HepG2 (cell line): ENCODE measurements around the gene HYPK. TPM values are rescaled to one million over a fixed set of nuclear protein-coding genes. Genes with fewer than 3 reads are reported as not detected.

Experiments
- ATAC-seq: fragments of 200-7000 bp; cut with Tn5 transposase; 3 replicates; pipeline ENCODE4 v1.9.1; 2020; ENCODE audit warnings: mild to moderate bottlenecking, moderate library complexity
- BruUV-seq: library from RNA; stranded (reverse); fragments of 400-500 nt; replicated peaks from 2 replicates; lab custom pipeline; 2021; lab: Mats Ljungman, UMichigan
- CTCF ChIA-PET: fragments of 300-600 bp; formaldehyde crosslinking; extraction: SDS; loops from one replicate; lab custom pipeline; 2021; ENCODE audit warnings: low total read pairs, inconsistent platforms, low intra/inter-chr PET ratio; lab: Yijun Ruan, JAX
- POLR2A ChIA-PET: fragments of 350-600 bp; sonication (Branson Sonifier 250); formaldehyde crosslinking; loops from one replicate; lab custom pipeline; 2020; ENCODE audit warnings: antibody characterized with exemption, inconsistent platforms; lab: Yijun Ruan, JAX
- DNase-seq: peaks from one replicate; pipeline ENCODE4 v3.0.0-alpha.2; 2015; ENCODE audit warnings: low spot score
- FAIRE-seq: peaks from 3 replicates; lab custom pipeline; 2011; peaks lifted over from hg19 to GRCh38; lab: Jason Lieb, UNC
- H2AFZ ChIP-seq: one replicate; pipeline ENCODE4 v1.6.1; 2011; ENCODE audit warnings: low read length, inconsistent platforms
- H3K27ac ChIP-seq: fragments of 300-600 bp; 3 replicates; pipeline ENCODE4 v1.8.0; 2011; ENCODE audit warnings: mixed run types, mild to moderate bottlenecking, mixed read lengths, low read length, inconsistent platforms; ENCODE audit not compliant: insufficient read depth; ENCODE audit errors: extremely low read length
- H3K27me3 ChIP-seq, 2 experiments: fragments of 200-600 bp in 1 of 2; 2 replicates in 1 of 2; 3 replicates in 1 of 2; pipeline versions ENCODE4 v1.6.0 to v1.8.0; 2011; ENCODE audit warnings: low read length in 2 of 2, mild to moderate bottlenecking in 2 of 2, moderate library complexity in 2 of 2, inconsistent platforms in 1 of 2; ENCODE audit not compliant: insufficient read depth in 2 of 2, control insufficient read depth in 1 of 2
- H3K36me3 ChIP-seq, 2 experiments: fragments of 200-600 bp in 1 of 2; replicated peaks in 1 of 2; 2 replicates in 1 of 2; 3 replicates in 1 of 2; pipeline versions ENCODE4 v1.5.1 to v1.8.0; 2011; ENCODE audit warnings: low read length in 2 of 2, inconsistent platforms in 1 of 2; ENCODE audit not compliant: insufficient read depth in 2 of 2, control insufficient read depth in 1 of 2
- H3K4me1 ChIP-seq: 2 replicates; pipeline ENCODE4 v1.5.1; 2012; ENCODE audit warnings: low read length, inconsistent platforms; ENCODE audit not compliant: insufficient read depth
- H3K4me2 ChIP-seq: 2 replicates; pipeline ENCODE4 v1.6.0; 2011; ENCODE audit warnings: low read depth, low read length, inconsistent platforms
- H3K4me3 ChIP-seq, 3 experiments: fragments of 200-600 bp in 1 of 3; sonication (generic), shearing (Covaris generic) in 1 of 3; replicated peaks in 1 of 3; 2 replicates each; pipeline ENCODE4 v1.5.1; 2011 to 2016; ENCODE audit warnings: low read length in 3 of 3, inconsistent platforms in 2 of 3, low read depth in 2 of 3, mild to moderate bottlenecking in 2 of 3, control low read depth in 1 of 3, mixed read lengths in 1 of 3; ENCODE audit not compliant: insufficient read depth in 1 of 3
- H3K79me2 ChIP-seq: one replicate; pipeline ENCODE4 v1.6.1; 2011; ENCODE audit warnings: low read length, inconsistent platforms; ENCODE audit not compliant: insufficient read depth
- H3K9ac ChIP-seq: 2 replicates; pipeline ENCODE4 v1.6.0; 2011; ENCODE audit warnings: mild to moderate bottlenecking, low read depth, low read length, inconsistent platforms; ENCODE audit not compliant: insufficient read depth
- H3K9me3 ChIP-seq: 2 replicates; pipeline ENCODE4 v1.5.1; 2012; ENCODE audit warnings: mild to moderate bottlenecking, low read length
- H4K20me1 ChIP-seq: 2 replicates; pipeline ENCODE4 v1.6.0; 2011; ENCODE audit warnings: inconsistent platforms, mild to moderate bottlenecking, low read length, moderate library complexity; ENCODE audit not compliant: insufficient read depth
- ATF2 ChIP-seq: sonication (generic); formaldehyde crosslinking; IDR thresholded peaks from 2 replicates; pipeline ENCODE4 v1.4.0; 2020; ENCODE audit warnings: missing genetic modification reagents
- NFE2 ChIP-seq: sonication (generic); formaldehyde crosslinking; IDR thresholded peaks from 2 replicates; pipeline ENCODE4 v1.4.0; 2020; ENCODE audit warnings: missing genetic modification reagents
- PLRG1 ChIP-seq: fragments of 450-650 bp; conservative IDR thresholded peaks from 2 replicates; pipeline ENCODE4 v1.6.1; 2016
- POLR2AphosphoS5 ChIP-seq: IDR thresholded peaks from 2 replicates; pipeline ENCODE4 v1.6.1; 2012; ENCODE audit warnings: low read depth, low read length
- ZNF232 ChIP-seq: sonication (generic); formaldehyde crosslinking; IDR thresholded peaks from 2 replicates; pipeline ENCODE4 v1.4.0; 2020; ENCODE audit warnings: missing genetic modification reagents, borderline replicate concordance
- ZNF235 ChIP-seq: sonication (generic); formaldehyde crosslinking; IDR thresholded peaks from 2 replicates; pipeline ENCODE4 v1.8.1; 2023; ENCODE audit warnings: mild to moderate bottlenecking, missing genetic modification reagents, borderline replicate concordance
- ZNF282 ChIP-seq: fragments of 450-650 bp; IDR thresholded peaks from 2 replicates; pipeline ENCODE4 v1.6.1; 2018; ENCODE audit not compliant: partially characterized antibody
- ZNF333 ChIP-seq: sonication (generic); formaldehyde crosslinking; IDR thresholded peaks from 2 replicates; pipeline ENCODE4 v1.4.0; 2020; ENCODE audit warnings: mild to moderate bottlenecking, missing genetic modification reagents, borderline replicate concordance
- ZNF691 ChIP-seq: sonication (generic); formaldehyde crosslinking; IDR thresholded peaks from 2 replicates; pipeline ENCODE4 v1.4.0; 2020; ENCODE audit warnings: missing genetic modification reagents, low read depth, mild to moderate bottlenecking, borderline replicate concordance
- ZNF792 ChIP-seq: IDR thresholded peaks from 2 replicates; pipeline ENCODE4 v1.6.1; 2016
- WGBS: methylation state at CpG from one replicate; pipeline ENCODE4 v1.1.6; 2017; ENCODE audit warnings: low lambda C conversion rate; 5-methylcytosine and 5-hydroxymethylcytosine counted together
- in situ Hi-C: cut with HindIII; loops from 2 replicates; pipeline ENCODE4 v1.10.0; 2017; ENCODE audit warnings: low pct_unique_long_range_greater_than_20kb; ENCODE audit not compliant: extremely low pct_ligation_motif_present
- intact Hi-C: fragments of 100-400 bp; cut with micrococcal nuclease; formaldehyde crosslinking; loops from one replicate; pipeline ENCODE4 v1.10.0; 2022; ENCODE audit not compliant: unreplicated experiment
- polyA plus RNA-seq, 8 experiments: library from polyadenylated mRNA; depleted of rRNA in 3 of 8; stranded (reverse) in 7 of 8; unstranded in 1 of 8; fragments of >200 nt; fragmentation: Illumina TruSeq in 4 of 8; extraction: Trizol in 4 of 8; gene quantifications; 2 replicates each; pipeline versions ENCODE4 v1.2.1 to v1.2.3, GENCODE V29; 2011 to 2016; ENCODE audit warnings: low read depth in 4 of 8, missing spikeins in 1 of 8, mixed read lengths in 1 of 8; ENCODE audit not compliant: insufficient read depth in 1 of 8
- total RNA-seq, 5 experiments: library from RNA; depleted of rRNA; stranded (reverse); fragments of >200 nt; fragmentation: Illumina TruSeq; extraction: Trizol; gene quantifications; 2 replicates each; pipeline ENCODE4 v1.2.3, GENCODE V29; 2016; ENCODE audit warnings: low read depth in 1 of 5
- TF ChIP-seq, protein P1 (sequence below): sonication (generic); formaldehyde crosslinking; IDR thresholded peaks from 2 replicates; pipeline ENCODE4 v1.4.0; 2020; ENCODE audit warnings: missing genetic modification reagents

The HYPK gene
- total and polyA plus RNA-seq, 2 of the 13 experiments (the other 11 are each of a cell fraction or from before 2014, with no cell fraction given), result 13.5 to 16.5 TPM

DNA sequence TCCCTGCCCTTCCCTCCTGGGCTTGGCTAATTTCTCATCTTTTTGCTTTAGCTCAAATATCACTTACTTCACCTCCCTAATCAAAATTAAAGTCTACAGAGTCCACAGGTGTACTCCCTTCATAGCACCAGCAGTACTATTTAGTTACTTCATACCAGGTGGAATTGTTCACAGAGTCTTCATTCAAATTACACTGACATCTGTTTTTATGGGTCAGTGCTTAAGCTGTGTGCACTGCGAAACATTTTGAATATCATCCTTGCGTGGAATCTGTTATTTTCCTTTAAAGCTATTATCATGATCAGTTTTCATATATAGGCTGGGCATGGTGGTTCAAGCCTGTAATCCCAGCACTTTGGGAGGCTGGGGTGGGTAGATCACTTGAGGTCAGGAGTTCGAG, 11.0 kb upstream of the HYPK start:
- peaks cover 13% of the 10 kb centered on the region for H4K20me1 ChIP-seq
- H3K79me2 ChIP-seq, result peaks cover 23% of the 10 kb centered on the region
- peaks cover 20% of the 10 kb centered on the region for H3K4me1 ChIP-seq
- FAIRE-seq (no peak), DNase-seq (no peak), ATAC-seq (no peak)
- no peaks in the 10 kb centered on the region; a peak in 1 of 5 replicates for H3K27me3 ChIP-seq
- BruUV-seq, result no TSS peak
- TF ChIP-seq ZNF282, result no peak
- H3K4me2 ChIP-seq, result no peak overlapping the region
- CTCF ChIA-PET, result no interaction called here
- peaks cover 3 to 11% of the 10 kb centered on the region in 2 experiments for H3K36me3 ChIP-seq
- H3K27ac ChIP-seq, result no peak overlapping the region
- no peak overlapping the region for H3K4me3 ChIP-seq
- no peaks in the 10 kb centered on the region for H3K9me3 ChIP-seq
- H2AFZ ChIP-seq, result no peak overlapping the region
- in situ Hi-C loops (no loop called here), intact Hi-C loops (no loop called here)
- 99% methylated on average over 3 of the region's 3 CpGs for WGBS
- POLR2A ChIA-PET, result interaction anchor here (4.2 kb wide), 1 partner anchor 13 kb away, joined by 31 read pairs; the partner anchor contains the start of gene ELL3
- no peak overlapping the region for H3K9ac ChIP-seq

DNA sequence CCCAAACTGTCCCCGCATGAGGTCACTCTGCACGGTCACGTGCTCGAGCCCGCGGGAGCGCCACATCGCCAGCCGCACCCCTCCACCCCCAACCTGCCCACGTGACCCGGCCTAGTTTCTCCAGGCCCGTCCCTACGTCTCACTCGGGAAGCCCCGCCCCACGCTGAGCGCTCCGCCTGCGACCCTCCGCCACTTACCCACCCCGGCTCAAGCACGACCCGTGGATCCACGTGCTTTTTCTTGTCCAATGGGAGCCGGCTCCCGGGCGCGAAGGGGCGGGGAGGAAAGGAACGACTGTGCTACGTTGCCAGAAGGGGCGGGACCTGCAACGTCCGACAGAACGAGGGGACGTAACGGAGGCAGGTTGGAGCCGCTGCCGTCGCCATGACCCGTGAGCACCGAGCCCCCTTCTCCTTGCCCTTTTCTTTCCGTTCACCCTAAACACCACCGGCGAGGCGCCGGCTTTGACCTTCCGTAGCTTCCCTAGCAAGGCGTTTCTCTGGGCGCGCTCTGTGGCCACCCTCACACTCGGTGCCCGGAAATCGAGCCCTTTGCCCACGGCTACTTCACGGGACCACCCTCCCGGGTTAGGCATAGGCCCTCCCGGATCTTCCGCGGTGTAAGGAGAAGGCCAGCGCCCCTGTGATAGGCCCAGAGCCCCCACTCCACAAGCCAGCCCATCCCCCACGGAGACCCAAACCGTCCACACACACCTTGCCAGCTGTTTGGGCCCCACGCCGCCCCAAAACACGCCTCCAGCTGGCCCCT, 8.2 kb upstream of the HYPK start, which contains the start of gene SERF2:
Gene SERF2 (plus strand): TSS at position 328 of the 768 bp plus-strand sequence. CDS start 57 bp downstream, at position 385.
- H4K20me1 ChIP-seq, result peaks cover 28% of the 10 kb centered on the region
- peak within 1 kb of the TSS; percentile 100 for H3K9ac ChIP-seq
- peaks cover 26% of the 10 kb centered on the region for H3K79me2 ChIP-seq
- no peaks in the 10 kb centered on the region for H3K9me3 ChIP-seq
- 1% methylated on average over 30 of the region's 66 CpGs for WGBS
- BruUV-seq, result TSS peak; percentile 66
- H2AFZ ChIP-seq, result peak within 1 kb of the TSS; percentile 96
- CTCF ChIA-PET, result no interaction called here
- no peaks in the 10 kb centered on the region; a peak in 1 of 5 replicates for H3K27me3 ChIP-seq
- peak; percentile 97 for DNase-seq
- peak within 1 kb of the TSS; percentile 96 for H3K4me2 ChIP-seq
- ATAC-seq, result peak; percentile 93
- H3K4me3 ChIP-seq, result peak within 1 kb of the TSS; percentile 98 to 100 (median 99)
- in situ Hi-C loops (no loop called here), intact Hi-C loops (no loop called here)
- peaks cover 37% of the 10 kb centered on the region for H3K4me1 ChIP-seq
- FAIRE-seq, result peak; percentile 71
- peaks cover 8 to 35% of the 10 kb centered on the region in 2 experiments for H3K36me3 ChIP-seq
- H3K27ac ChIP-seq, result peak within 1 kb of the TSS; percentile 98
- POLR2A ChIA-PET, result interaction anchor here (0.8 to 4.2 kb wide), 5 partner anchors 8 to 33 kb away, joined by 3 to 31 read pairs (median 7); partner anchors contain the start of genes ELL3, HYPK, MFAP1 and SERINC4
- TF ChIP-seq ZNF691 (CRISPR knock-in tag) (peak; percentile 47; the same call in 1 of the 2 replicates), POLR2AphosphoS5 (peak; percentile 98), ZNF792 (CRISPR knock-in tag) (peak; percentile 37; the same call in 1 of the 2 replicates), ZNF333 (CRISPR knock-in tag) (peak; percentile 74), PLRG1 (no peak), ZNF235 (CRISPR knock-in tag) (peak; percentile 73; the same call in 1 of the 2 replicates), ZNF232 (CRISPR knock-in tag) (no peak), ATF2 (CRISPR knock-in tag) (peak; percentile 70; the same call in 1 of the 2 replicates), NFE2 (CRISPR knock-in tag) (no peak)
- TF ChIP-seq, protein P1, sequence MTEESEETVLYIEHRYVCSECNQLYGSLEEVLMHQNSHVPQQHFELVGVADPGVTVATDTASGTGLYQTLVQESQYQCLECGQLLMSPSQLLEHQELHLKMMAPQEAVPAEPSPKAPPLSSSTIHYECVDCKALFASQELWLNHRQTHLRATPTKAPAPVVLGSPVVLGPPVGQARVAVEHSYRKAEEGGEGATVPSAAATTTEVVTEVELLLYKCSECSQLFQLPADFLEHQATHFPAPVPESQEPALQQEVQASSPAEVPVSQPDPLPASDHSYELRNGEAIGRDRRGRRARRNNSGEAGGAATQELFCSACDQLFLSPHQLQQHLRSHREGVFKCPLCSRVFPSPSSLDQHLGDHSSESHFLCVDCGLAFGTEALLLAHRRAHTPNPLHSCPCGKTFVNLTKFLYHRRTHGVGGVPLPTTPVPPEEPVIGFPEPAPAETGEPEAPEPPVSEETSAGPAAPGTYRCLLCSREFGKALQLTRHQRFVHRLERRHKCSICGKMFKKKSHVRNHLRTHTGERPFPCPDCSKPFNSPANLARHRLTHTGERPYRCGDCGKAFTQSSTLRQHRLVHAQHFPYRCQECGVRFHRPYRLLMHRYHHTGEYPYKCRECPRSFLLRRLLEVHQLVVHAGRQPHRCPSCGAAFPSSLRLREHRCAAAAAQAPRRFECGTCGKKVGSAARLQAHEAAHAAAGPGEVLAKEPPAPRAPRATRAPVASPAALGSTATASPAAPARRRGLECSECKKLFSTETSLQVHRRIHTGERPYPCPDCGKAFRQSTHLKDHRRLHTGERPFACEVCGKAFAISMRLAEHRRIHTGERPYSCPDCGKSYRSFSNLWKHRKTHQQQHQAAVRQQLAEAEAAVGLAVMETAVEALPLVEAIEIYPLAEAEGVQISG (CRISPR knock-in tag), result peak; percentile 46; the same call in 1 of the 2 replicates
